Measurements from ENCODE around the gene PATL2. TPM values are rescaled to one million over a fixed set of nuclear protein-coding genes. Genes with fewer than 3 reads are reported as not detected.

The PATL2 gene
- total RNA-seq, 1 experiment from 2014 or later = 0.49 TPM

- CTCF ChIA-PET = interaction anchor here (0.6 kb wide), 1 partner anchor 42 kb away, joined by 3 read pairs; no protein-coding TSS in a partner anchor
- POLR2A ChIA-PET = interaction anchor here (0.8 kb wide), 1 partner anchor 16 kb away, joined by 4 read pairs; no protein-coding TSS in a partner anchor
- ATAC-seq = no peak
Observed at GRCh38 chr15:44695294-44695693, 15.8 kb downstream of the PATL2 start.

GRCh38 chr15:44694416-44694815, 16.7 kb downstream of the PATL2 start:
- ChIA-PET CTCF (no interaction called here), POLR2A (no interaction called here)
- no peaks in the 10 kb centered on the region for H3K4me1 ChIP-seq (ENCODE audit: control insufficient read depth, insufficient read depth, low read length)
- no peak for ATAC-seq
- no peaks in the 10 kb centered on the region for H3K36me3 ChIP-seq (ENCODE audit: control insufficient read depth, insufficient read depth, low read length)
- H3K27me3 ChIP-seq (ENCODE audit: control insufficient read depth, insufficient read depth, low read length) = peaks cover 3% of the 10 kb centered on the region; the same call in 1 of the 2 replicates
- no TSS peak for BruUV-seq (replicated peaks)
- H3K27ac ChIP-seq (ENCODE audit: low read length) = no peak overlapping the region
- no peak for TF ChIP-seq TCF7L2 (IDR thresholded peaks at IDR 0.05; ENCODE audit: low read depth, low read length)
- no peak for TF ChIP-seq POLR2AphosphoS5 (IDR thresholded peaks at IDR 0.05; ENCODE audit: low read depth, low read length)
- TF ChIP-seq CTCF (IDR thresholded peaks at IDR 0.05) = no peak
- TF ChIP-seq REST (IDR thresholded peaks at IDR 0.05; ENCODE audit: insufficient read depth in 1 of 2, low read depth in 2 of 2, low read length in 1 of 2) = no peak
- no peak for TF ChIP-seq SIN3A (IDR thresholded peaks at IDR 0.05; ENCODE audit: borderline replicate concordance, insufficient read depth, low read depth, low read length)
- H3K4me3 ChIP-seq (ENCODE audit: low read depth in 2 of 2, low read length in 2 of 2) = no peak overlapping the region
- no peaks in the 10 kb centered on the region for H3K9me3 ChIP-seq (ENCODE audit: control insufficient read depth, insufficient read depth, low read depth, low read length)
- intact Hi-C loops (cut with micrococcal nuclease; ENCODE audit: unreplicated experiment) = no loop called here
- in situ Hi-C loops (cut with HindIII; ENCODE audit: low pct_unique_long_range_greater_than_20kb, low sequenced_read_pairs) = no loop called here
- no peak for DNase-seq (ENCODE audit: low read depth, low spot score)

More at GRCh38 chr15:44695294-44695693, 15.8 kb downstream of the PATL2 start:
- H3K36me3 ChIP-seq (ENCODE audit: control insufficient read depth, insufficient read depth, low read length) = no peaks in the 10 kb centered on the region
- no TSS peak for BruUV-seq (replicated peaks)
- intact Hi-C loops (cut with micrococcal nuclease; ENCODE audit: unreplicated experiment) (no loop called here), in situ Hi-C loops (cut with HindIII; ENCODE audit: low pct_unique_long_range_greater_than_20kb, low sequenced_read_pairs) (no loop called here)
- peaks cover 3% of the 10 kb centered on the region; the same call in 1 of the 2 replicates for H3K27me3 ChIP-seq (ENCODE audit: control insufficient read depth, insufficient read depth, low read length)
- no peaks in the 10 kb centered on the region for H3K9me3 ChIP-seq (ENCODE audit: control insufficient read depth, insufficient read depth, low read depth, low read length)
- no peaks in the 10 kb centered on the region for H3K4me1 ChIP-seq (ENCODE audit: control insufficient read depth, insufficient read depth, low read length)
- H3K27ac ChIP-seq (ENCODE audit: low read length) = no peak overlapping the region
- H3K4me3 ChIP-seq (ENCODE audit: low read depth in 2 of 2, low read length in 2 of 2) = no peak overlapping the region
- DNase-seq (ENCODE audit: low read depth, low spot score) = no peak
- no peak for TF ChIP-seq REST (IDR thresholded peaks at IDR 0.05; ENCODE audit: insufficient read depth in 1 of 2, low read depth in 2 of 2, low read length in 1 of 2)

Measured in Panc1 (cell line).